ENCODE measurements around the gene GRK5.
A peak's percentile ranks its signal among the peaks of the same experiment; 100 is the strongest.

The GRK5 gene

DNA sequence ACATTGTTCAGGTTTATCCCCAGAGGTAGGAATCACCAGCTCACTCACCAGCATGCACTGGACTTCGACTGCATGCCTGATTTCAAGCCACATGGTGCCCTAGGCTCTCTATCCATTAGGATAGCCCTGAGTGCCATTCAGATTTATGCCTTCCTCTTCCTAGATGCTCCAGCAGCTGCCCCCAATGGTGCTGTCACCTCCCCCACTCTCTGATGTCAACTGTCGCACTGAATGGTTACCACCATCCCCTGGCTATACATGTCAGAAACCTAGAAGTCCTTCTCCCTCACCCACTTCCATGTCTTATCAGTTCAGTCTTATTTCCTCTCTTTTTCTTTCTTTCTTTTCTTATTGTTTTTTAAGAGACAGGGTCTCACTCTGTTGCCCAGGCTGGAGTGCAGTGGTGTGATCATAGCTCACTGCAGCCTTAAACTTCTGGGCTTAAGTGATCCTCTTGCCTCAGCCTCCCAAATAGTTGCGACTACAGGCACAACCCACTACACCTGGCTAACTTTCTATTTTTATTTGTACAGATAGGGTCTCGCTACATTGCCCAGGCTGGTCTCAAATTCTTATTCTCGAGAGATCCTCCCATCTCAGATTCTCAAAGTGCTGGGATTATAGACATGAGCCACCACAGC is 44.8 kb upstream of the GRK5 start:
- Histone ChIP-seq H3K9me3 (ENCODE audit: insufficient read depth, low read length) (no peaks in the 10 kb centered on the region), H4K20me1 (ENCODE audit: low read depth, low read length) (no peaks in the 10 kb centered on the region), H3K4me3 (ENCODE audit: insufficient read depth, low read length, poor library complexity, severe bottlenecking) (no peak overlapping the region), H3K27ac (ENCODE audit: low read depth, low read length) (peak overlapping the region; percentile 35; the same call in 1 of the 2 replicates), H3K79me2 (ENCODE audit: insufficient read depth, low read length) (peaks cover 16% of the 10 kb centered on the region), H3K27me3 (ENCODE audit: low read length) (no peaks in the 10 kb centered on the region), H3K9me2 (replicated peaks; ENCODE audit: insufficient read depth, low read length) (no peaks in the 10 kb centered on the region), H3K9ac (ENCODE audit: low read length) (no peak overlapping the region), H3K36me3 (ENCODE audit: low read length) (peaks cover 11% of the 10 kb centered on the region; the same call in 1 of the 2 replicates), H2AFZ (ENCODE audit: low read depth, low read length, severe bottlenecking) (no peak overlapping the region), H3F3A (ENCODE audit: insufficient read depth) (peaks cover 22% of the 10 kb centered on the region; the same call in 1 of the 2 replicates), H3K4me2 (ENCODE audit: low read depth, low read length, poor library complexity, severe bottlenecking) (peak overlapping the region; percentile 88)
- TF ChIP-seq EZH2phosphoT487 (conservative IDR thresholded peaks at IDR 0.05; ENCODE audit: low read length) = no peak
- TF ChIP-seq, protein P1, sequence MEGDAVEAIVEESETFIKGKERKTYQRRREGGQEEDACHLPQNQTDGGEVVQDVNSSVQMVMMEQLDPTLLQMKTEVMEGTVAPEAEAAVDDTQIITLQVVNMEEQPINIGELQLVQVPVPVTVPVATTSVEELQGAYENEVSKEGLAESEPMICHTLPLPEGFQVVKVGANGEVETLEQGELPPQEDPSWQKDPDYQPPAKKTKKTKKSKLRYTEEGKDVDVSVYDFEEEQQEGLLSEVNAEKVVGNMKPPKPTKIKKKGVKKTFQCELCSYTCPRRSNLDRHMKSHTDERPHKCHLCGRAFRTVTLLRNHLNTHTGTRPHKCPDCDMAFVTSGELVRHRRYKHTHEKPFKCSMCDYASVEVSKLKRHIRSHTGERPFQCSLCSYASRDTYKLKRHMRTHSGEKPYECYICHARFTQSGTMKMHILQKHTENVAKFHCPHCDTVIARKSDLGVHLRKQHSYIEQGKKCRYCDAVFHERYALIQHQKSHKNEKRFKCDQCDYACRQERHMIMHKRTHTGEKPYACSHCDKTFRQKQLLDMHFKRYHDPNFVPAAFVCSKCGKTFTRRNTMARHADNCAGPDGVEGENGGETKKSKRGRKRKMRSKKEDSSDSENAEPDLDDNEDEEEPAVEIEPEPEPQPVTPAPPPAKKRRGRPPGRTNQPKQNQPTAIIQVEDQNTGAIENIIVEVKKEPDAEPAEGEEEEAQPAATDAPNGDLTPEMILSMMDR (IDR thresholded peaks at IDR 0.05; ENCODE audit: insufficient read depth, low read length, poor library complexity, severe bottlenecking) = no peak

DNA sequence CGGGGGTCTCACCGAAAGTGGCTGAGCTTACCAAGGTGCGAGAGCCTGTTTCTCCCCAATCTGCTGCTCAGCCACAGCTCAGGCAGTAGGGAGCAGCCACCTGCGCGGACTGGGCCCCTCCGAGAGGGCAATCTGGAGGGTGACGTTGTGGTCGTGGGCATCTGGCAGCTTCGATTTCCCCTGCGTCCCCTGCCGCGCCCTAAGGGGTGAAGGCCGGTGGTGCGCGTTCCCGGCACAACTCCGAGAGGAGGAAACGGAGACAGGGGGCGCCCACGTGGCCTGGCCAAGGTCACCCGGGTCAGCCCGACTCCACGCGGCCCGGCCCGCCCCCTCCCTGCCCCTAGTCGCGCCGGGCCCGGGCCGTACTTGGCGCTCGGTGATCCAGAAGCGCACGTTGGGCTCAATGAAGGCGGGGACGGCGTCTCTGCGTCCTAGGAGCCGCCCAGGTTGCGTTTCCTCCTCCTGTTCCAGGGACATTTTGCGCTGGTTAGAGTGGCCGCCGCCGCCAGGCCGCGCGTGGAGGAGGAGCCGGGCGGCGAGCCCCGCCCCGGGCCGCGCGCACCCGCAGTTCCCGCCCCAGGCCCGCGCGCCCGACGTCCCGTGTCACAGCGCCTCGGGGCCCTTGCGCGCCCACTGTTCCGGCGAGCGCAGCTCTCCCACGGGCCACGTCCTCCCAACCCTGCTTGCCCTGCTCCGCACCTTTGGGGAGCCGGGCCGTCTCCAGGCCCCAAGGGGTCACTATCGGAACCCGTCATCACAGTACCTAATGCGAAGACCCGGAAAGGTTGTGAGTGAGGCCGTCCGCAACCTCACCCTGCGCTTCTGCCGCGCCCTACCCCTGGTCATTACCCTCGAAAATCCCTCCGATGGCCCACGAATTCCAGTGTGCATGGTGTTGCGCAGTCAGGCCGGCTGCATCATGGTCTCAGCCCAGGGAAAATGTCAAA is 41.9 kb upstream of the GRK5 start, which contains the start of gene SFXN4:
TSS of gene SFXN4 (minus strand) at position 544 of the 947 bp plus-strand sequence. CDS start at position 477, 67 bp downstream.
- TF ChIP-seq, protein P1 (IDR thresholded peaks at IDR 0.05; ENCODE audit: insufficient read depth, low read length, poor library complexity, severe bottlenecking) = no peak
- TF ChIP-seq EZH2phosphoT487 (conservative IDR thresholded peaks at IDR 0.05; ENCODE audit: low read length) = no peak
- H3K27ac ChIP-seq (ENCODE audit: low read depth, low read length) = peak within 1 kb of the TSS; percentile 79
- H2AFZ ChIP-seq (ENCODE audit: low read depth, low read length, severe bottlenecking) = peak within 1 kb of the TSS; percentile 76

DNA sequence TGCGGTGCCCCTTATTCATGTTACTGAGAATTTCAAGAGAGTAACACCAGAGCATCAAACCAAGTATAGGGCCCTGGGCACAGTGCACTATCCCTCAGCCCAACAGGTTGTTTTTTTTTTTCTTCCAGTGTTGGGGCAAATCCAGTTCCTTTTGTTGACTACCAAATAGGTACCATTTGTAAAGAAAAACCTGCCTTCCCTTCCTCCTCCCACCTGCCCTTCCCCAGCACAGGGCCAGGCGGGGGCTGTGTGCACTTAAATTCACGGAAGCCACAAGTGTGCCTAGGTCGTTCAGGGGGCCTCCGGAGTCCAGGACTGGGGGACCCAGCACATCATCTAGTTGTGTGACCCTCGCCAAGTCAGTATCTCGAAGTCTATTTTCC is 41.3 kb upstream of the GRK5 start:
- Histone ChIP-seq H3K27me3 (ENCODE audit: low read length) (no peaks in the 10 kb centered on the region), H3K27ac (ENCODE audit: low read depth, low read length) (peak overlapping the region; percentile 79), H3K9me3 (ENCODE audit: insufficient read depth, low read length) (no peaks in the 10 kb centered on the region), H4K20me1 (ENCODE audit: low read depth, low read length) (no peaks in the 10 kb centered on the region), H3K9me2 (replicated peaks; ENCODE audit: insufficient read depth, low read length) (no peaks in the 10 kb centered on the region), H3K4me2 (ENCODE audit: low read depth, low read length, poor library complexity, severe bottlenecking) (peak overlapping the region; percentile 88), H3F3A (ENCODE audit: insufficient read depth) (peaks cover 39% of the 10 kb centered on the region), H3K36me3 (ENCODE audit: low read length) (peaks cover 14% of the 10 kb centered on the region), H3K4me3 (ENCODE audit: insufficient read depth, low read length, poor library complexity, severe bottlenecking) (peak overlapping the region; percentile 78), H2AFZ (ENCODE audit: low read depth, low read length, severe bottlenecking) (peak overlapping the region; percentile 76), H3K9ac (ENCODE audit: low read length) (peak overlapping the region; percentile 87), H3K79me2 (ENCODE audit: insufficient read depth, low read length) (peaks cover 12% of the 10 kb centered on the region)
- TF ChIP-seq, protein P1 (IDR thresholded peaks at IDR 0.05; ENCODE audit: insufficient read depth, low read length, poor library complexity, severe bottlenecking) = no peak
- no peak for TF ChIP-seq EZH2phosphoT487 (conservative IDR thresholded peaks at IDR 0.05; ENCODE audit: low read length)

More for the DNA sequence above, 41.9 kb upstream of the GRK5 start, which contains the start of gene SFXN4:
- Histone ChIP-seq H3K9me3 (ENCODE audit: insufficient read depth, low read length) (no peaks in the 10 kb centered on the region), H4K20me1 (ENCODE audit: low read depth, low read length) (no peaks in the 10 kb centered on the region), H3K79me2 (ENCODE audit: insufficient read depth, low read length) (peaks cover 12% of the 10 kb centered on the region), H3K9me2 (replicated peaks; ENCODE audit: insufficient read depth, low read length) (no peaks in the 10 kb centered on the region), H3K27me3 (ENCODE audit: low read length) (no peaks in the 10 kb centered on the region), H3K4me3 (ENCODE audit: insufficient read depth, low read length, poor library complexity, severe bottlenecking) (peak within 1 kb of the TSS; percentile 78), H3F3A (ENCODE audit: insufficient read depth) (peaks cover 39% of the 10 kb centered on the region), H3K9ac (ENCODE audit: low read length) (peak within 1 kb of the TSS; percentile 87), H3K36me3 (ENCODE audit: low read length) (peaks cover 14% of the 10 kb centered on the region), H3K4me2 (ENCODE audit: low read depth, low read length, poor library complexity, severe bottlenecking) (peak within 1 kb of the TSS; percentile 88)
